Transverse colon (tissue), 4 donors: ENCODE results near the gene GABRA5. TPM values are rescaled to one million over a fixed set of nuclear protein-coding genes. Genes with fewer than 3 reads are reported as not detected.

Source experiments
- DNase-seq: peaks from one replicate; pipeline ENCODE4 v3.0.0-alpha.2; 2019
- H3K27ac ChIP-seq, 4 donors: fragments of 200-600 bp; sonication (generic); 2 replicates each; pipeline ENCODE4 v1.5.1; 2016 to 2018; ENCODE audit warnings: inconsistent platforms in 4 of 4
- H3K27me3 ChIP-seq: fragments of 200-600 bp; sonication (generic); 2 replicates; pipeline ENCODE4 v1.5.1; 2017; ENCODE audit warnings: inconsistent platforms
- H3K36me3 ChIP-seq, 4 donors: fragments of 200-600 bp; sonication (generic); 2 replicates each; pipeline ENCODE4 v1.5.1; 2017 to 2019; ENCODE audit warnings: inconsistent platforms in 4 of 4
- H3K4me1 ChIP-seq, 4 donors: fragments of 200-600 bp; sonication (generic); 2 replicates each; pipeline ENCODE4 v1.5.1; 2017 to 2020; ENCODE audit warnings: inconsistent platforms in 4 of 4
- H3K4me3 ChIP-seq, 4 donors: fragments of 200-600 bp; sonication (generic); 1 replicate in 1 of 4; 2 replicates in 3 of 4; pipeline versions ENCODE4 v1.5.1 to v1.6.1; 2017 to 2019; ENCODE audit warnings: inconsistent platforms in 4 of 4
- H3K9me3 ChIP-seq, 2 donors: fragments of 200-600 bp; sonication (generic); 2 replicates each; pipeline ENCODE4 v1.5.1; 2017 to 2019; ENCODE audit warnings: inconsistent platforms in 2 of 2
- EP300 ChIP-seq: sonication (generic); formaldehyde crosslinking; IDR thresholded peaks from one replicate; pipeline ENCODE4 v1.6.1; 2017; ENCODE audit warnings: antibody characterized with exemption, low read depth
- POLR2A ChIP-seq: fragments of 450-650 bp; IDR thresholded peaks from one replicate; pipeline ENCODE4 v1.6.1; 2016; ENCODE audit warnings: antibody characterized with exemption, mild to moderate bottlenecking, moderate library complexity
- POLR2AphosphoS5 ChIP-seq, 3 donors: sonication (generic); formaldehyde crosslinking; IDR thresholded peaks; one replicate each; pipeline ENCODE4 v1.6.1; 2016; ENCODE audit warnings: antibody characterized with exemption in 3 of 3
- WGBS, 2 donors: methylation state at CpG; one replicate each; pipeline ENCODE4 v1.1.5; 2018; ENCODE audit warnings: low coverage in 1 of 2; 5-methylcytosine and 5-hydroxymethylcytosine counted together
- in situ Hi-C, 4 donors: fragments of 200-750 bp; cut with MboI; loops; one replicate each; pipeline versions ENCODE4 v1.15.0 to v1.15.1; 2017; ENCODE audit warnings: low sequenced_read_pairs in 3 of 4, low pct_ligation_motif_present in 1 of 4, low pct_unique_long_range_greater_than_20kb in 1 of 4
- intact Hi-C: fragments of 100-400 bp; cut with DNase I; formaldehyde crosslinking; loops from one replicate; pipeline ENCODE4 v1.15.1; 2023; ENCODE audit warnings: low total_unique reads
- total RNA-seq, 4 donors: library from RNA; depleted of rRNA; stranded (reverse); fragments of >200 nt; gene quantifications; one replicate each; pipeline ENCODE4 v1.1.0, GENCODE V29; 2016
- TF ChIP-seq, protein P1 (sequence below), 5 experiments: fragments of 200-600 bp in 3 of 5; fragments of 450-650 bp in 2 of 5; sonication (generic) in 3 of 5; IDR thresholded peaks; 1 replicate in 2 of 5; 2 replicates in 3 of 5; pipeline ENCODE4 v1.5.1; 2016 to 2017; ENCODE audit warnings: antibody characterized with exemption in 5 of 5, inconsistent platforms in 3 of 5, mild to moderate bottlenecking in 2 of 5, moderate library complexity in 1 of 5

The GABRA5 gene
- total RNA-seq, 4 donors from 2014 or later, result not detected

DNA sequence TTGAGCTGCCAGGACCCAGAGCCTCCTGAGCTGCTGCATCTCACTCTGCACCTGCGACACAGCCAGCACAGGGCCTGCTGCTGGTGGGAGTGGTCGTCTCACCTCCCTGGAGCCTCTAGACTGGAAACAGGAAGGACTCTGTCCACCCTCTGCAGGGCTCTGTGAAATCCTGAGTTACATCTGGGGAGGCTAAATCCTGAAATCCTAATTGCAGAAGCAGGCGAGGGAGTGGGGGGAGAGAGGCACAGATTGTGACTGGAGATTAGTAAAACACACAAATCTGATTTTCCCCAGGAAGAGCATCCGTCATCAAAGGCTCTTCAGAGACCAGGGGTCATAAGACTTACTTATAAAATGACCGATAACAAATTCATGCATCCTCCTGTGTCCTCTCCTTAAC, 72.5 kb downstream of the GABRA5 start:
- in situ Hi-C loops, result no loop called here
- DNase-seq, result no peak
- Histone ChIP-seq H3K9me3 (no peaks in the 10 kb centered on the region), H3K4me3 (no peak overlapping the region), H3K27me3 (no peaks in the 10 kb centered on the region), H3K27ac (no peak overlapping the region), H3K36me3 (no peaks in the 10 kb centered on the region), H3K4me1 (no peaks in the 10 kb centered on the region)
- whole genome bisulfite sequencing, 2 donors, result 60% methylated on average over 1 to 5 of the region's 5 CpGs
- TF ChIP-seq POLR2A (no peak), EP300 (no peak), POLR2AphosphoS5 (IDR thresholded peaks at IDR 0.05) (no peak)
- TF ChIP-seq, protein P1, sequence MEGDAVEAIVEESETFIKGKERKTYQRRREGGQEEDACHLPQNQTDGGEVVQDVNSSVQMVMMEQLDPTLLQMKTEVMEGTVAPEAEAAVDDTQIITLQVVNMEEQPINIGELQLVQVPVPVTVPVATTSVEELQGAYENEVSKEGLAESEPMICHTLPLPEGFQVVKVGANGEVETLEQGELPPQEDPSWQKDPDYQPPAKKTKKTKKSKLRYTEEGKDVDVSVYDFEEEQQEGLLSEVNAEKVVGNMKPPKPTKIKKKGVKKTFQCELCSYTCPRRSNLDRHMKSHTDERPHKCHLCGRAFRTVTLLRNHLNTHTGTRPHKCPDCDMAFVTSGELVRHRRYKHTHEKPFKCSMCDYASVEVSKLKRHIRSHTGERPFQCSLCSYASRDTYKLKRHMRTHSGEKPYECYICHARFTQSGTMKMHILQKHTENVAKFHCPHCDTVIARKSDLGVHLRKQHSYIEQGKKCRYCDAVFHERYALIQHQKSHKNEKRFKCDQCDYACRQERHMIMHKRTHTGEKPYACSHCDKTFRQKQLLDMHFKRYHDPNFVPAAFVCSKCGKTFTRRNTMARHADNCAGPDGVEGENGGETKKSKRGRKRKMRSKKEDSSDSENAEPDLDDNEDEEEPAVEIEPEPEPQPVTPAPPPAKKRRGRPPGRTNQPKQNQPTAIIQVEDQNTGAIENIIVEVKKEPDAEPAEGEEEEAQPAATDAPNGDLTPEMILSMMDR (IDR thresholded peaks at IDR 0.05), result no peak
- intact Hi-C loops, result no loop called here

DNA sequence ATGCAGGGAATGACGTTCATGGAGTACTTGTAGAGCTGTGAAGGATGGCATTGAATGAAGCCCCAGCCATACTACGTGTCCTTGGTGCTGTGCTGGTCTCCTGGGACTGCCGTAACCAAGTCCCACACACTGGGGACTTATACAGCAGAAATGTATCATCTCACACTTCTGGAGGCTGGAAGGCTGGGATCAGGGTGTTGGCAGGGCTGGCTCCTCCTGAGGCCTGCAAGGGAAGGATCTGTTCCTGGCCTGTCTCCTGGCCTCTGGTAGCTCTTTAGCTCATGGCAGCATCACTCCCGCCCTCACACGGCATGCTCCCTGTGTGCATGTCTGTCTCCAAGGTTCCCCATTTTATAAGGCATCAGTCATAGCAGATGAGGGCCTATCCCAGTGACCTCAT, 74.6 kb downstream of the GABRA5 start:
- Histone ChIP-seq H3K27me3 (no peaks in the 10 kb centered on the region), H3K4me1 (no peaks in the 10 kb centered on the region), H3K4me3 (no peak overlapping the region), H3K36me3 (no peaks in the 10 kb centered on the region), H3K9me3 (no peaks in the 10 kb centered on the region), H3K27ac (no peak overlapping the region)
- TF ChIP-seq POLR2A (no peak), POLR2AphosphoS5 (IDR thresholded peaks at IDR 0.05) (no peak), EP300 (no peak)
- TF ChIP-seq, protein P1 (IDR thresholded peaks at IDR 0.05), result no peak
- intact Hi-C loops (no loop called here), in situ Hi-C loops (no loop called here)
- 74% methylated on average over 5 of the region's 5 CpGs; no CpG with 5 or more reads in 1 of the 2 donors for WGBS, 2 donors
- DNase-seq, result no peak

DNA sequence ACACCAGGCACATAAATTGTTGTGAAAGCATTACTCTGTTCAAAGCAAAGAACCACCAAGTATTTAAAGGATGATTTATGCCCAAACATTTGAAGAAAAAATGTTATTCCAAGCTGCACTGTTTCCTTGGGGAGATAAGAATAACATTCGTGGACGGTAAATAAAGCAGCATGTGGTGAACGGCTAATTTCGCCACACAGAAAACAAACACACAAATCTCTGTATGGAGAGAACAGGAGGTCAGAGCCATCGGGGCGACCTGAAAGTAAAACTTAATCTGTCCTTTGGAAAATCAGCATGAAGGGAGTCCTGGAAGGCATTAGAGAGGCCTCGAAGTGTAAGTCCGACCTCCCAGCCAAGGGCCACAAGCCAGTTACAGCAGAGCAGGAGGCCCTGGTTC, 77.0 kb downstream of the GABRA5 start:
- 48 to 55% methylated on average over 6 to 8 of the region's 8 CpGs for WGBS, 2 donors
- Histone ChIP-seq H3K36me3 (no peaks in the 10 kb centered on the region), H3K4me1 (no peaks in the 10 kb centered on the region), H3K27me3 (no peaks in the 10 kb centered on the region), H3K27ac (no peak overlapping the region), H3K9me3 (no peaks in the 10 kb centered on the region), H3K4me3 (no peak overlapping the region)
- no peak for TF ChIP-seq POLR2A
- no peak for TF ChIP-seq EP300
- TF ChIP-seq, protein P1 (IDR thresholded peaks at IDR 0.05), result no peak
- TF ChIP-seq POLR2AphosphoS5 (IDR thresholded peaks at IDR 0.05), result no peak
- in situ Hi-C loops (no loop called here), intact Hi-C loops (no loop called here)
- DNase-seq, result no peak

DNA sequence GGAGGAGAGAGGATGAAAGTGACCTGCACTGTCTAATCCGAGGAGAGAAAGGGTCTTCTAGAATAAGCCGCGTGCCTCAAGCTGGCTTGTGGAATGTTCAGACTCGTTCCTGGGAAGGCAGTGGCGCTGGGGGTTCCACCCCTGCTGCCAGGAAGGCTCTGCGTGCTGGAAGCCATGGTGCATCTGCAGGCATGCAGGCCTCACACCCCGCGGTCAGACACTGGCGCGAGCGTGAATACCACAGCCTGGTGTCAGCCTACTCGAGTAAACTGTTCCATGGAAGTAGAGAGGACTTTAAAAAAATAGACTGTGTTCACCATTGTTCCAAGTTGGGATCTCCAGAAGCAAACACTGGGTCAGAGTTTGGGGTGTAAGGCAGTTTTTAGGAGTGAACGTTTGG, 78.2 kb downstream of the GABRA5 start:
- Histone ChIP-seq H3K27me3 (no peaks in the 10 kb centered on the region), H3K36me3 (no peaks in the 10 kb centered on the region), H3K27ac (no peak overlapping the region), H3K4me1 (no peaks in the 10 kb centered on the region), H3K4me3 (no peak overlapping the region), H3K9me3 (no peaks in the 10 kb centered on the region)
- TF ChIP-seq EP300, result no peak
- TF ChIP-seq, protein P1 (IDR thresholded peaks at IDR 0.05), result no peak
- TF ChIP-seq POLR2A, result no peak
- no peak for TF ChIP-seq POLR2AphosphoS5 (IDR thresholded peaks at IDR 0.05)
- in situ Hi-C loops, result no loop called here
- intact Hi-C loops, result no loop called here
- DNase-seq, result no peak
- 85 to 88% methylated on average over 5 to 13 of the region's 13 CpGs for WGBS, 2 donors
